Adrenal gland (tissue), 5 donors: ENCODE data around the gene VAT1.

Source experiments
- POLR2A ChIP-seq, 2 donors: fragments of 450-650 bp; IDR thresholded peaks; one replicate each; pipeline ENCODE4 v1.6.1; 2017; ENCODE audit warnings: antibody characterized with exemption in 2 of 2, mild to moderate bottlenecking in 2 of 2, moderate library complexity in 1 of 2
- TF ChIP-seq, protein P1 (sequence below), 6 experiments: fragments of 450-650 bp in 4 of 6; fragments of 200-600 bp in 2 of 6; sonication (generic) in 1 of 6; IDR thresholded peaks; 1 replicate in 5 of 6; 2 replicates in 1 of 6; pipeline versions ENCODE4 v1.5.1 to v1.8.0; 2016 to 2021; ENCODE audit warnings: antibody characterized with exemption in 6 of 6, mild to moderate bottlenecking in 2 of 6, moderate library complexity in 1 of 6
- donor health status: DM: no; HTN: no; CAD: no.

DNA sequence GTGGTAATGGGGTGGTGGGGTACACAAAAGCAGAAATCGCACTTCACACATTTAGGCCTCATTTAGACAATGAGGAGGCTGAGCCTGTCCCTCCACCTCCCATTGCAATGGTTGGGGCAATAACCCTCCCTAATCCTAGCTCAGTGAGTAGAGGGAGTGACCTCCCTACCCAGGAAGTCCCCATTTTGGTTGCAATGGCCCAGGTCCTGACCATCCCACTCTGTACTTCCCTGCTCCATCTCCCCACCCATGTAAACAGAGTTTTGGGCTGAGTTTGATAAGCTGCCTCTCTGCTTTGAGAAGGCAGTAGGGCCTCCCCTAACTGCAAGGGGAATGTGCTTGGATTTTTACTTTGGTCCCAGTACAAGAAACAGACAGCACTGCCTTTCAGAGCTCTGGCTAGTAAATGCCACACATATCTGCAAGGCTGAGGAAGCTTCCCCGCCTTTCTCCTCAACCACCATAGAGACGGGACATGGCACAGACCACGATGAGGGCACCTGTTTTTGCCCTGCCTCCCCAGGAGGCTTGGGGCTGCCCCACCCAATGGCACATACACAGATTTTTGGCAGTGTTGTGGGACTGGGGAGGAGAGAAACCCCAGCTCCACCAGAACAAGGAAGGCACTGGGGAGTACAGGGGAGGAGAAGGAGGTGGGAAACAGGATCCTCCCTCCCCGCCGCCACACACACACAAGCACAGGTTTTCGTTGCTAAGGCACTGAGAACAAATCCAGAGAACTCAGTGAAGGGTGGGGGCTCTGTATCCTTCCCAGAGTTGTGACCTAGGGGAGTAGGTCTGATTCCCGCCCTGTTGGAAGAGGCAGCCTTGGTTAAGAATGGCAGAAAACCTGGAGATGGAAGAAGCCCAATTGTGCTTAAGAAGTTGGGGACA lies 7.3 kb downstream of the VAT1 start:
- TF ChIP-seq POLR2A (IDR thresholded peaks at IDR 0.05): no peak
- TF ChIP-seq, protein P1, sequence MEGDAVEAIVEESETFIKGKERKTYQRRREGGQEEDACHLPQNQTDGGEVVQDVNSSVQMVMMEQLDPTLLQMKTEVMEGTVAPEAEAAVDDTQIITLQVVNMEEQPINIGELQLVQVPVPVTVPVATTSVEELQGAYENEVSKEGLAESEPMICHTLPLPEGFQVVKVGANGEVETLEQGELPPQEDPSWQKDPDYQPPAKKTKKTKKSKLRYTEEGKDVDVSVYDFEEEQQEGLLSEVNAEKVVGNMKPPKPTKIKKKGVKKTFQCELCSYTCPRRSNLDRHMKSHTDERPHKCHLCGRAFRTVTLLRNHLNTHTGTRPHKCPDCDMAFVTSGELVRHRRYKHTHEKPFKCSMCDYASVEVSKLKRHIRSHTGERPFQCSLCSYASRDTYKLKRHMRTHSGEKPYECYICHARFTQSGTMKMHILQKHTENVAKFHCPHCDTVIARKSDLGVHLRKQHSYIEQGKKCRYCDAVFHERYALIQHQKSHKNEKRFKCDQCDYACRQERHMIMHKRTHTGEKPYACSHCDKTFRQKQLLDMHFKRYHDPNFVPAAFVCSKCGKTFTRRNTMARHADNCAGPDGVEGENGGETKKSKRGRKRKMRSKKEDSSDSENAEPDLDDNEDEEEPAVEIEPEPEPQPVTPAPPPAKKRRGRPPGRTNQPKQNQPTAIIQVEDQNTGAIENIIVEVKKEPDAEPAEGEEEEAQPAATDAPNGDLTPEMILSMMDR (IDR thresholded peaks at IDR 0.05): no peak
